Left ventricle myocardium inferior (tissue), 1 donor: Measurements from ENCODE around the gene CHAC1. TPM values are rescaled to one million over a fixed set of nuclear protein-coding genes. Genes with fewer than 3 reads are reported as not detected.

ENCODE experiments used
- DNase-seq: peaks from one replicate; pipeline ENCODE4 v3.0.0-alpha.2; 2020
- H3K27ac ChIP-seq: fragments of 200-600 bp; replicated peaks from 2 replicates; pipeline ENCODE4 v1.8.0; 2021
- H3K27me3 ChIP-seq: fragments of 200-600 bp; 2 replicates; pipeline ENCODE4 v1.8.0; 2021; ENCODE audit warnings: low read depth
- H3K36me3 ChIP-seq: fragments of 200-600 bp; 2 replicates; pipeline ENCODE4 v1.8.0; 2021
- H3K4me1 ChIP-seq: fragments of 200-600 bp; 2 replicates; pipeline ENCODE4 v1.8.0; 2021
- H3K4me3 ChIP-seq: fragments of 200-600 bp; 2 replicates; pipeline ENCODE4 v1.8.0; 2021; ENCODE audit warnings: mild to moderate bottlenecking, moderate library complexity
- H3K9me3 ChIP-seq: fragments of 200-600 bp; replicated peaks from 2 replicates; pipeline ENCODE4 v1.8.0; 2021
- intact Hi-C: fragments of 100-400 bp; cut with micrococcal nuclease; formaldehyde crosslinking; loops from one replicate; pipeline ENCODE4 v1.11.0; 2022
- long read RNA-seq: library from polyadenylated mRNA; unstranded; transcript quantifications from one replicate; pipeline ENCODE4 v2.0.0, GENCODE V29; 2021
- total RNA-seq: library from RNA; stranded (reverse); fragmentation: NEBNext Ultra II Directional; extraction: Animal tissue kit (Norgen Biotek cat#: 25700); gene quantifications from one replicate; pipeline ENCODE4 v1.2.1, GENCODE V29; 2021
- TF ChIP-seq, protein P1 (sequence below): fragments of 200-600 bp; IDR thresholded peaks from 2 replicates; pipeline ENCODE4 v1.8.0; 2021; ENCODE audit warnings: antibody characterized with exemption, mild to moderate bottlenecking, borderline replicate concordance
- donor health status: DM: no; HTN: yes; CAD: no; lungs with severe emphysema.

Gene CHAC1
- 1.3 TPM for total RNA-seq
- long read RNA-seq, partial matches to known transcripts: 2 of 3 reads
- long read RNA-seq, other reads (novel, unspliced or antisense): 0 of 3 reads

DNA sequence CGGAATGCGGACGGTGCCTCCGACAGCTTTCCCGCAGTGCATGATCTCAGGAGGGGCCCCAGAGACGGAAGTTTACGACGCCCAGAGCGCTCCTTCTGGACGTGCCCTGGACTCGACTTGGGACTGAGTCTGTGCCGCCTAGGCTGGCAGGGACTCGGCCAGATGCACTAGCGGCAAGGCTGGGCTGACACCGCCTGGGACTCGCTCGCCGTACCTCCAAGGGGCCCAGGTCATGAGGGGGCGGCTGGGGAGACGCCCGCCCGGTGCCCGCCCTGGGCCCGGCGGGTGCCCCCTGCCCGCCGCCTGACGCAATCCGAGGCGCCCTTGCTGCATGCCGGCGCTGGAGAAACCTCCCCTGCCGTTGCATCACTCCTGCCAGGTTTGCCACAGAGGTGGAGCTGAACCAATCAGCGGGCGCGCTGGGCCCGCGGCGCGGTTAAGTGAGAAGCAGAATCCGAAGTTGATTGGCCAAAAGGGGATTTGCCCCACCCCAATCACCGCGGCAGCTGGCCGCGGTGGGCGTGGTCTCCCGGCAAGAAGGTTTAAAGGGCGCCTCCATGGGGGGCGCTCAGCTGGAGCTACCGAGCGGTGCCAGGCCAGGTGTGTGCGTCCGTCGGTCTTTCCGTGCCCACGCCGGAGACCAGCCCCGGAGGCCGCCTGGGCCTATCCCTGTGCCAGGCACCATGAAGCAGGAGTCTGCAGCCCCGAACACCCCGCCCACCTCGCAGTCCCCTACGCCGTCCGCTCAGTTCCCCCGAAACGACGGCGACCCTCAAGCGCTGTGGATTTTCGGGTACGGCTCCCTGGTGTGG is at the start of gene CHAC1:
CHAC1 (plus strand) TSS at position 571 of the 812 bp plus-strand sequence; CDS start at position 684, 113 bp downstream.
- H3K27me3 ChIP-seq: no peaks in the 10 kb centered on the region
- TF ChIP-seq, protein P1, sequence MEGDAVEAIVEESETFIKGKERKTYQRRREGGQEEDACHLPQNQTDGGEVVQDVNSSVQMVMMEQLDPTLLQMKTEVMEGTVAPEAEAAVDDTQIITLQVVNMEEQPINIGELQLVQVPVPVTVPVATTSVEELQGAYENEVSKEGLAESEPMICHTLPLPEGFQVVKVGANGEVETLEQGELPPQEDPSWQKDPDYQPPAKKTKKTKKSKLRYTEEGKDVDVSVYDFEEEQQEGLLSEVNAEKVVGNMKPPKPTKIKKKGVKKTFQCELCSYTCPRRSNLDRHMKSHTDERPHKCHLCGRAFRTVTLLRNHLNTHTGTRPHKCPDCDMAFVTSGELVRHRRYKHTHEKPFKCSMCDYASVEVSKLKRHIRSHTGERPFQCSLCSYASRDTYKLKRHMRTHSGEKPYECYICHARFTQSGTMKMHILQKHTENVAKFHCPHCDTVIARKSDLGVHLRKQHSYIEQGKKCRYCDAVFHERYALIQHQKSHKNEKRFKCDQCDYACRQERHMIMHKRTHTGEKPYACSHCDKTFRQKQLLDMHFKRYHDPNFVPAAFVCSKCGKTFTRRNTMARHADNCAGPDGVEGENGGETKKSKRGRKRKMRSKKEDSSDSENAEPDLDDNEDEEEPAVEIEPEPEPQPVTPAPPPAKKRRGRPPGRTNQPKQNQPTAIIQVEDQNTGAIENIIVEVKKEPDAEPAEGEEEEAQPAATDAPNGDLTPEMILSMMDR: no peak
- peak within 1 kb of the TSS; percentile 71 for H3K4me3 ChIP-seq
- peaks cover 62% of the 10 kb centered on the region for H3K4me1 ChIP-seq
- intact Hi-C loops: no loop called here
- DNase-seq: peak; percentile 93
- peak within 1 kb of the TSS; percentile 77 for H3K27ac ChIP-seq
- no peaks in the 10 kb centered on the region for H3K9me3 ChIP-seq
- H3K36me3 ChIP-seq: no peaks in the 10 kb centered on the region

DNA sequence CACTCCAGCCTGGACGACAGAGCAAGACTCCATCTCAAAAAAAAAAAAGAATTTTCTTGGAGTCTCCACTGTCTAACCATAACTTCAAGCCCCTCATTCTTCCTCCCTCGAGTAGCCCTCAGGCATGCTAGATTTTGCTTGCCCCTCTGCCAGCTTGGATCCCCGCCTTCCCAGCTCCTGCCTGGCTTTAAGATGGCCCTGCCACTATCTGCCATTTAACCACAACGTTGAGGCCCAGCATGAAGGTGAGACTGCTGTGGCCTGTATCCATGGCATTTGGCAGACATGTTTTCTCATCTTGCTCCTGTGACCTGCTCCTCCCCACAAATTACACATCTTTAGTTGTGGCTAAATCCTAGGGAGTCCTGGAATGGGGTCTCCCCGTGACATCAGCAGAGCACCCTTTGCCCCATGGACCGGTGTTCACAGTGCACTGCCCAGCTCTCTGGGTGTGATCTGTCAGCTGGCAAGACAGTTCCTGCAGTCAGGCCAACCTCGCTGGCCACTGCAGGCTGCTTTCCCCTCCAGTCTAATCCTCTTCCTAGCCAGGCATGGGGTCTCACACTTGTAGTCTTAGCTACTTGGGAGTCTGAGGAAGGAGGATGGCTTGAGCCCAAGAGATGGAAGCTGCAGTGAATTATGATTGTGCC is 48.6 kb upstream of the CHAC1 start:
- intact Hi-C loops: loop anchor here (5.0 kb wide), 2 partner anchors 38 to 113 kb away; no protein-coding TSS in a partner anchor
- Histone ChIP-seq H3K4me1 (peaks cover 75% of the 10 kb centered on the region), H3K27ac (peak overlapping the region; percentile 98), H3K9me3 (no peaks in the 10 kb centered on the region), H3K36me3 (peaks cover 38% of the 10 kb centered on the region), H3K27me3 (no peaks in the 10 kb centered on the region), H3K4me3 (no peak overlapping the region)
- no peak for DNase-seq
- TF ChIP-seq, protein P1: no peak

DNA sequence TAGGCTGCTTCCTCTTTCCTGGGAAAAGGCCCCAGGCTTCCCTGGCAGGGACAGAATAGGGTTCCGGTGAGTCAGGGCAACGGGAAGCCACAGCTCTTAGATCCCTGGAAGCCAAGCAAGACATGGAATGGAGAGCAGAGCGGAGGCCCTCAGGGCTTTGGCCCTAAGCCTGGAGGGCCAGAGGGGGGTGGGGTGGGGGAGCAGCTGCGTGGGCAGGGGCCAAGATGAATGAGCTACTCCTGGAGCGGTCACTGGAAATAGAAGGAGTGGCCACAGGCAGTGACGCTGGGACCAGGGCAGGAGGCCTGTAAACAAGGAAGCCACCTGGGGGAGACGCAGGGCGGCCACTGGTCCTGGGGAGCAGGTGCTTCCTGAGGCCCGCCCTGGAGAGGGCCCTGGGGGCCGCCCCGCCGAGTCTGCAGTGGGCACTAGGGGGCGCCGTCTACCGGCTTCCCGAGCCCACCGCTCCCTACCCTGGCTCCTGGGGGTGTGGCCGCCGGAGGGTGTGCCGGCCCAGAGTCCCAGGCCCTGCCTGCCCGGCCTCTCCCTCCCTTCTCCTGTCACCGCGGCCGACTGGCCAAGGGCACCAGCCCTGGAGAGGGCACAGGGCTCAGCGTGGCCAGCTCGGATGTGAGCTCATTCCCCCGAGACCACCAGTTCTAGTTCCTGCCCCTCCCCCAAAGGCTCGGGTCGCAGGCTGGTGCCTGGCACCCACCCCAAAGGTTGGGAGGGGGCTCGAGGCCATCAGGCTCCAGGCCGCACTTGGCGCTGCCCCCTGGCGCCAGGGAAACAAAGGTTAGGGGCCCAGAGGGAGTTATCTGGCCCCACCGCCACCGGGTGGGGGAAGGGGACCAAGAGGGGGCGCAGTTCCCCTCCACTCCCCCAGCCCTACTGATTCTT is 46.9 kb upstream of the CHAC1 start:
- peak overlapping the region; percentile 98 for H3K27ac ChIP-seq
- peak; percentile 87 for DNase-seq
- peaks cover 75% of the 10 kb centered on the region for H3K4me1 ChIP-seq
- peak overlapping the region; percentile 67 for H3K4me3 ChIP-seq
- TF ChIP-seq, protein P1: peak; percentile 90
- H3K9me3 ChIP-seq: no peaks in the 10 kb centered on the region
- intact Hi-C loops: loop anchor here (5.0 kb wide), 2 partner anchors 36 to 111 kb away; no protein-coding TSS in a partner anchor
- no peaks in the 10 kb centered on the region for H3K27me3 ChIP-seq
- H3K36me3 ChIP-seq: peaks cover 21% of the 10 kb centered on the region

DNA sequence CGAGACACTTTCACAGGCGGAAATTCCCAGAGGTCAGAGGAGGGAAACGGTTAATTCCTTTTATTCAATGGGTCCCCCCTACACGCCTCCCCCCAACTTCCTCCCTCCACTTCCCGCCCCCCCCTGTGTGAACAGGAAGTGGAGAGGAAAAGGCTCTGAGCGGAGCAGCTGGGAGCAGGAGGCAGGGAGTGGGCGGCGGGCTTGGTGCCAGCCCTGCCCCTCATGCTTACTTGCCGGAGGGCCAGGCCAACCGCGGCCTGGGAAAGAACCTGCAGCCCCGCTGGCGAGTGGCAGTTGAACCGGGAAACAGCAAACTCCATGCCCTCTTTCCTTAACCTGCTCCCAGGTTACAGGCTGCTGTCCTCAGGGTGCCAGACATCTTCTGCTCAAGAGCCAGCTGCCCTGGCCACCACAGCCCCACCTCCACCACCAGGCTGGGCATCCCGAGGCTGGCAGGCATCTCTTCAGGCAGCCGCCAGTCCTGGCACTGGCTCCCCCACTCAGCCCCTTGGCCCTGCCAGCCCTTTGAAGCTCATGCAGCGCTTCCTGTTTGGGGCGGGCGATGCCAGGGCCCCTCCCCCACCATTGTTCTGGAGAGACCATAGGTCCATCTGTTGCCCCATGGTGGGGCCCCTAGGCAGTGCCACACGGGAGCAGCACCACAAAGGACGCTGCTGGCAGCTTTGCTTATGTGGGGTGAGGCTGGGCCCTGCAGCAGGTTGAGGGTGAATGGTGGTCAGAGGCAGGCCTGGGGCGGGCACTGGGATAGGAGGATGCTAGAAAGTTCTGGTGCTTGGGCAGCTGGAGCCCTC is 46.1 kb upstream of the CHAC1 start:
- Histone ChIP-seq H3K27me3 (no peaks in the 10 kb centered on the region), H3K36me3 (peaks cover 16% of the 10 kb centered on the region), H3K27ac (peak overlapping the region; percentile 98), H3K4me3 (peak overlapping the region; percentile 67), H3K9me3 (no peaks in the 10 kb centered on the region), H3K4me1 (peaks cover 70% of the 10 kb centered on the region)
- intact Hi-C loops: loop anchor here (5.0 kb wide), 2 partner anchors 35 to 110 kb away; no protein-coding TSS in a partner anchor
- TF ChIP-seq, protein P1: no peak
- DNase-seq: peak; percentile 64
